H9 (cell line): ENCODE data around the gene MLIP. TPM values are rescaled to one million over a fixed set of nuclear protein-coding genes. Genes with fewer than 3 reads are reported as not detected.

Experiments used
- DNase-seq: peaks from one replicate; pipeline ENCODE4 v3.0.0-alpha.2; 2017
- H2AFZ ChIP-seq: one replicate; pipeline ENCODE4 v1.6.1; 2013; ENCODE audit warnings: mild to moderate bottlenecking, low read length, control low read depth, moderate library complexity
- H2AK5ac ChIP-seq: 2 replicates; pipeline ENCODE4 v1.6.1; 2013; ENCODE audit warnings: low read length, control low read depth, mixed read lengths; ENCODE audit not compliant: insufficient read length
- H2BK120ac ChIP-seq: one replicate; pipeline ENCODE4 v1.6.1; 2013; ENCODE audit warnings: low read depth, mild to moderate bottlenecking, low read length, control low read depth, inconsistent platforms; ENCODE audit not compliant: poor library complexity, severe bottlenecking
- H2BK12ac ChIP-seq: 2 replicates; pipeline ENCODE4 v1.6.1; 2013; ENCODE audit warnings: low read length, control low read depth, mixed read lengths, low read depth; ENCODE audit not compliant: insufficient read length
- H2BK15ac ChIP-seq: 2 replicates; pipeline ENCODE4 v1.6.1; 2013; ENCODE audit warnings: low read depth, low read length, control low read depth
- H2BK20ac ChIP-seq: one replicate; pipeline ENCODE4 v1.6.1; 2013; ENCODE audit warnings: low read depth, mild to moderate bottlenecking, low read length, control low read depth, inconsistent platforms; ENCODE audit not compliant: poor library complexity, severe bottlenecking
- H2BK5ac ChIP-seq: 2 replicates; pipeline ENCODE4 v1.6.1; 2013; ENCODE audit warnings: low read length, control low read depth, mixed read lengths; ENCODE audit not compliant: insufficient read length
- H3K14ac ChIP-seq: 2 replicates; pipeline ENCODE4 v1.6.1; 2013; ENCODE audit warnings: low read length, control low read depth; ENCODE audit not compliant: insufficient read depth
- H3K18ac ChIP-seq: 2 replicates; pipeline ENCODE4 v1.6.1; 2013; ENCODE audit warnings: low read depth, mild to moderate bottlenecking, mixed read lengths, low read length, control low read depth; ENCODE audit not compliant: insufficient read length
- H3K23ac ChIP-seq: 2 replicates; pipeline ENCODE4 v1.6.1; 2013; ENCODE audit warnings: low read length, control low read depth, mixed read lengths, low read depth; ENCODE audit not compliant: insufficient read length
- H3K23me2 ChIP-seq: 2 replicates; pipeline ENCODE4 v1.6.1; 2013; ENCODE audit warnings: low read depth, mild to moderate bottlenecking, mixed read lengths, low read length, control low read depth; ENCODE audit not compliant: insufficient read length, poor library complexity, severe bottlenecking
- H3K27ac ChIP-seq: 2 replicates; pipeline ENCODE4 v1.5.1; 2013; ENCODE audit warnings: low read length, control low read depth, mixed read lengths, low read depth; ENCODE audit not compliant: insufficient read length
- H3K27me3 ChIP-seq: 2 replicates; pipeline ENCODE4 v1.6.1; 2013; ENCODE audit warnings: low read length, control low read depth, inconsistent platforms; ENCODE audit not compliant: insufficient read depth
- H3K4ac ChIP-seq: 2 replicates; pipeline ENCODE4 v1.6.1; 2013; ENCODE audit warnings: low read depth, mild to moderate bottlenecking, control low read depth, inconsistent platforms, low read length, moderate library complexity
- H3K4me1 ChIP-seq: 2 replicates; pipeline ENCODE4 v1.6.1; 2013; ENCODE audit warnings: low read length, control low read depth, inconsistent platforms; ENCODE audit not compliant: insufficient read depth
- H3K4me2 ChIP-seq: 2 replicates; pipeline ENCODE4 v1.6.1; 2013; ENCODE audit warnings: low read length, control low read depth, mixed read lengths; ENCODE audit not compliant: insufficient read length, insufficient read depth
- H3K56ac ChIP-seq: 2 replicates; pipeline ENCODE4 v1.6.1; 2013; ENCODE audit warnings: low read depth, mild to moderate bottlenecking, mixed read lengths, low read length, control low read depth; ENCODE audit not compliant: insufficient read length
- H3K79me1 ChIP-seq: 2 replicates; pipeline ENCODE4 v1.6.1; 2013; ENCODE audit warnings: low read depth, mild to moderate bottlenecking, moderate library complexity, low read length, control low read depth, inconsistent platforms; ENCODE audit not compliant: insufficient read depth, poor library complexity, severe bottlenecking
- H3K79me2 ChIP-seq: 2 replicates; pipeline ENCODE4 v1.6.1; 2013; ENCODE audit warnings: low read length, control low read depth, inconsistent platforms; ENCODE audit not compliant: insufficient read depth
- H3K9ac ChIP-seq: 2 replicates; pipeline ENCODE4 v1.6.1; 2013; ENCODE audit warnings: low read length, control low read depth, mixed read lengths; ENCODE audit not compliant: insufficient read length; ENCODE audit errors: extremely low read depth
- H3K9me3 ChIP-seq: one replicate; pipeline ENCODE4 v1.6.1; 2013; ENCODE audit warnings: low read depth, low read length, inconsistent platforms; ENCODE audit not compliant: control insufficient read depth
- H3T11ph ChIP-seq: one replicate; pipeline ENCODE4 v1.6.1; 2013; ENCODE audit warnings: mild to moderate bottlenecking, low read length, control low read depth, inconsistent platforms
- H4K20me1 ChIP-seq: one replicate; pipeline ENCODE4 v1.6.1; 2013; ENCODE audit not compliant: control insufficient read depth, insufficient read length, insufficient read depth
- H4K5ac ChIP-seq: 2 replicates; pipeline ENCODE4 v1.6.1; 2013; ENCODE audit warnings: low read depth, mild to moderate bottlenecking, mixed read lengths, low read length, control low read depth; ENCODE audit not compliant: insufficient read length
- H4K8ac ChIP-seq: replicated peaks from 2 replicates; pipeline ENCODE4 v1.6.1; 2013; ENCODE audit warnings: low read length, control low read depth, mixed read lengths, low read depth; ENCODE audit not compliant: insufficient read length
- H4K91ac ChIP-seq: 2 replicates; pipeline ENCODE4 v1.6.1; 2013; ENCODE audit warnings: low read depth, mild to moderate bottlenecking, moderate library complexity, mixed read lengths, low read length, control low read depth; ENCODE audit not compliant: insufficient read length
- H3K27ac Mint-ChIP-seq, 3 experiments: 2 replicates in 2 of 3; 3 replicates in 1 of 3; pipeline ENCODE4 v1.8.0; 2020 to 2021; ENCODE audit warnings: mixed read lengths in 3 of 3, mild to moderate bottlenecking in 1 of 3, moderate library complexity in 1 of 3
- H3K27me3 Mint-ChIP-seq: 2 replicates; pipeline ENCODE4 v1.8.0; 2021; ENCODE audit warnings: low read depth, mild to moderate bottlenecking, moderate library complexity, mixed read lengths
- H3K36me3 Mint-ChIP-seq, 3 experiments: 2 replicates in 2 of 3; 3 replicates in 1 of 3; pipeline ENCODE4 v1.8.0; 2020 to 2021; ENCODE audit warnings: low read depth in 3 of 3, mixed read lengths in 3 of 3; ENCODE audit not compliant: insufficient read depth in 1 of 3
- H3K4me1 Mint-ChIP-seq, 2 experiments: 2 replicates each; pipeline ENCODE4 v1.8.0; 2020; ENCODE audit warnings: mixed read lengths in 2 of 2
- H3K4me3 Mint-ChIP-seq, 2 experiments: 2 replicates in 1 of 2; 3 replicates in 1 of 2; pipeline ENCODE4 v1.8.0; 2020 to 2021; ENCODE audit warnings: mild to moderate bottlenecking in 2 of 2, mixed read lengths in 2 of 2, moderate library complexity in 1 of 2
- H3K9me3 Mint-ChIP-seq, 2 experiments: 2 replicates in 1 of 2; 3 replicates in 1 of 2; pipeline ENCODE4 v1.8.0; 2020; ENCODE audit warnings: mild to moderate bottlenecking in 2 of 2, mixed read lengths in 2 of 2, moderate library complexity in 1 of 2
- CTCF ChIP-seq: fragments of 200-600 bp; sonication (generic); conservative IDR thresholded peaks from 3 replicates; pipeline ENCODE4 v1.8.0; 2021; ENCODE audit warnings: antibody characterized with exemption, mild to moderate bottlenecking
- WGBS: extraction: QIAGEN DNeasy Blood & Tissue Kit; methylation state at CpG from one replicate; pipeline ENCODE4 v1.1.7; 2013; ENCODE audit warnings: missing lambda C conversion rate, low lambda C conversion rate, mixed read lengths; ENCODE audit not compliant: insufficient read length; ENCODE audit errors: extremely low coverage; 5-methylcytosine and 5-hydroxymethylcytosine counted together
- total RNA-seq: library from RNA; stranded (reverse); gene quantifications from 2 replicates; pipeline ENCODE4 v1.2.1, GENCODE V29; 2021

Gene MLIP
- total RNA-seq, 1 experiment from 2014 or later: not detected

- Mint-ChIP-seq H3K9me3 (no peaks in the 10 kb centered on the region), H3K27ac (no peak overlapping the region), H3K36me3 (no peaks in the 10 kb centered on the region), H3K4me3 (no peak overlapping the region), H3K27me3 (no peaks in the 10 kb centered on the region; the same call in none of the 2 replicates), H3K4me1 (peaks cover 11 to 16% of the 10 kb centered on the region in 2 experiments)
- Histone ChIP-seq H4K91ac (no peak overlapping the region), H3T11ph (no peak overlapping the region), H3K14ac (no peak overlapping the region), H2BK15ac (no peak overlapping the region), H3K27me3 (no peaks in the 10 kb centered on the region), H3K9ac (no peak overlapping the region), H4K20me1 (no peaks in the 10 kb centered on the region), H3K27ac (no peak overlapping the region), H3K56ac (no peak overlapping the region), H2AK5ac (no peak overlapping the region), H4K5ac (no peak overlapping the region), H2AFZ (no peak overlapping the region), H3K4me2 (no peak overlapping the region), H3K4ac (no peak overlapping the region), H3K23ac (no peak overlapping the region), H4K8ac (no peak overlapping the region), H2BK5ac (no peak overlapping the region), H2BK120ac (no peak overlapping the region), H2BK12ac (no peak overlapping the region), H3K79me1 (no peaks in the 10 kb centered on the region), H3K18ac (no peak overlapping the region), H2BK20ac (no peak overlapping the region), H3K23me2 (no peaks in the 10 kb centered on the region), H3K79me2 (no peaks in the 10 kb centered on the region), H3K9me3 (no peaks in the 10 kb centered on the region), H3K4me1 (no peaks in the 10 kb centered on the region)
- TF ChIP-seq CTCF: no peak
- DNase-seq: no peak
- no CpG with 5 or more reads among the region's 3 CpGs for WGBS
Measured at GRCh38 chr6:54196905-54197304, 85.7 kb downstream of the MLIP start.
